WTC11 (cell line): ENCODE measurements around the gene PHLDA3. TPM values are rescaled to one million over a fixed set of nuclear protein-coding genes. Genes with fewer than 3 reads are reported as not detected.

Experiments used
- ATAC-seq: fragments of 200-7000 bp; cut with Tn5 transposase; 2 replicates; pipeline ENCODE4 v1.10.0; 2021; ENCODE audit warnings: mild to moderate bottlenecking, moderate library complexity
- CTCF ChIA-PET: fragments of 300-600 bp; sonication (Branson Sonifier 250); formaldehyde crosslinking; loops from one replicate; lab custom pipeline; 2021; ENCODE audit warnings: antibody characterized with exemption; lab: Charles Lee
- POLR2A ChIA-PET: fragments of 350-600 bp; sonication (Branson Sonifier 250); formaldehyde crosslinking; loops from one replicate; lab custom pipeline; 2021; ENCODE audit warnings: antibody characterized with exemption; lab: Charles Lee
- DNase-seq: peaks from one replicate; pipeline ENCODE4 v3.0.0; 2021; ENCODE audit warnings: low spot score
- H3K27ac Mint-ChIP-seq: 2 replicates; pipeline ENCODE4 v1.8.0; 2021; ENCODE audit warnings: mixed read lengths
- H3K27me3 Mint-ChIP-seq: 2 replicates; pipeline ENCODE4 v1.8.0; 2021; ENCODE audit warnings: low read depth, mild to moderate bottlenecking, moderate library complexity, mixed read lengths
- H3K36me3 Mint-ChIP-seq: 2 replicates; pipeline ENCODE4 v1.8.0; 2021; ENCODE audit warnings: mixed read lengths
- H3K4me1 Mint-ChIP-seq: 2 replicates; pipeline ENCODE4 v1.8.0; 2022; ENCODE audit warnings: mixed read lengths
- H3K4me3 Mint-ChIP-seq: 2 replicates; pipeline ENCODE4 v1.8.0; 2021; ENCODE audit warnings: mild to moderate bottlenecking, moderate library complexity, mixed read lengths
- H3K9me3 Mint-ChIP-seq: 2 replicates; pipeline ENCODE4 v1.8.0; 2021; ENCODE audit warnings: mixed read lengths
- CREB1 ChIP-seq: sonication (generic); formaldehyde crosslinking; IDR thresholded peaks from 2 replicates; pipeline ENCODE4 v1.8.0; 2023; ENCODE audit warnings: mild to moderate bottlenecking, missing genetic modification reagents
- FOXJ3 ChIP-seq: sonication (generic); formaldehyde crosslinking; IDR thresholded peaks from 2 replicates; pipeline ENCODE4 v1.9.0; 2021; ENCODE audit warnings: missing genetic modification reagents, mild to moderate bottlenecking, borderline replicate concordance
- GABPB1 ChIP-seq: sonication (generic); formaldehyde crosslinking; IDR thresholded peaks from 2 replicates; pipeline ENCODE4 v1.8.1; 2023; ENCODE audit warnings: mild to moderate bottlenecking, missing genetic modification reagents
- HMGA2 ChIP-seq: fragments of 250-450 bp; sonication (Bioruptor Pico); IDR thresholded peaks from 2 replicates; pipeline ENCODE4 v1.4.0; 2021; ENCODE audit warnings: mild to moderate bottlenecking, moderate library complexity
- SMAD3 ChIP-seq: sonication (generic); formaldehyde crosslinking; IDR thresholded peaks from 2 replicates; pipeline ENCODE4 v1.8.0; 2022; ENCODE audit warnings: missing genetic modification reagents, mild to moderate bottlenecking, borderline replicate concordance
- ZNF416 ChIP-seq: fragments of 250-450 bp; sonication (Bioruptor Pico); IDR thresholded peaks from 2 replicates; pipeline ENCODE4 v1.9.0; 2021; ENCODE audit warnings: mild to moderate bottlenecking, inconsistent platforms
- ZNF423 ChIP-seq: fragments of 250-450 bp; sonication (Bioruptor Pico); IDR thresholded peaks from 2 replicates; pipeline ENCODE4 v2.1.2; 2022; ENCODE audit warnings: mild to moderate bottlenecking, moderate library complexity
- total RNA-seq: library from RNA; stranded (reverse); gene quantifications from 3 replicates; pipeline ENCODE4 v1.2.3, GENCODE V29; 2021
- TF ChIP-seq, protein P1 (sequence below): sonication (generic); formaldehyde crosslinking; IDR thresholded peaks from 2 replicates; pipeline ENCODE4 v1.8.1; 2022; ENCODE audit warnings: low read depth, missing genetic modification reagents, borderline replicate concordance
- TF ChIP-seq, protein P2 (sequence below): sonication (generic); formaldehyde crosslinking; IDR thresholded peaks from 2 replicates; pipeline ENCODE4 v1.8.0; 2022; ENCODE audit warnings: missing genetic modification reagents
- TF ChIP-seq, protein P3 (sequence below): sonication (generic); formaldehyde crosslinking; IDR thresholded peaks from 2 replicates; pipeline ENCODE4 v1.8.1; 2022; ENCODE audit warnings: missing genetic modification reagents, borderline replicate concordance
- TF ChIP-seq, protein P4 (sequence below): sonication (generic); formaldehyde crosslinking; IDR thresholded peaks from 2 replicates; pipeline ENCODE4 v1.8.1; 2023; ENCODE audit warnings: mild to moderate bottlenecking, missing genetic modification reagents
- TF ChIP-seq, protein P5 (sequence below): sonication (generic); formaldehyde crosslinking; IDR thresholded peaks from 2 replicates; pipeline ENCODE4 v1.8.0; 2023; ENCODE audit warnings: mild to moderate bottlenecking, missing genetic modification reagents
- TF ChIP-seq, protein P6 (sequence below): sonication (generic); formaldehyde crosslinking; IDR thresholded peaks from 2 replicates; pipeline ENCODE4 v1.8.1; 2023; ENCODE audit warnings: mild to moderate bottlenecking, missing genetic modification reagents
- TF ChIP-seq, protein P7 (sequence below): fragments of 250-450 bp; sonication (Bioruptor Pico); IDR thresholded peaks from 2 replicates; pipeline ENCODE4 v1.9.0; 2021; ENCODE audit warnings: moderate library complexity, mild to moderate bottlenecking, inconsistent platforms, borderline replicate concordance

Gene PHLDA3
- total RNA-seq, 1 experiment from 2014 or later, result 95.1 TPM

DNA sequence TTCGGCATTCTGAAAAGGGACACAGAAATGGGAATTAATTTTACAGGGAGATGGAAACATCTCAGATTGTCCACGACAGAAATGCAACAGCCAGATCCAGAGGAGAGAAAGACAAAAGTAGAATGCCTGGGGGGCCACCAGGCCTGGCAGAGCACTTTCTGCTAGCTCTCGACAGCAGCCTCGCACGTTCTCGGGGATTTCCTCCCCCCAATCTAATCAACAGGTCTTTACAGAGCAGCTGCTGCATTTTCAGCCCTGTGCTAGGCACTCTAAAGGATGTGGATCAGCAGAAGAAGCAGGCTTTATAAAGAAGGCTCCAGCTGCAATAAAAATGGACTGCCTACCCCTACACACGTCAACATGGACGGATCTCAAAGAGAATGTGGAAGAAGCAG, 27.3 kb upstream of the PHLDA3 start:
- ChIA-PET POLR2A (interaction anchor here (0.6 kb wide), 1 partner anchor 78 kb away, joined by 3 read pairs; no protein-coding TSS in a partner anchor), CTCF (interaction anchor here (0.7 to 11.6 kb wide), 6 partner anchors 10 to 400 kb away, joined by 3 to 276 read pairs (median 8); partner anchors contain the start of gene CSRP1)
- Mint-ChIP-seq H3K4me3 (no peak overlapping the region), H3K27ac (no peak overlapping the region), H3K9me3 (peaks cover 6% of the 10 kb centered on the region), H3K27me3 (no peaks in the 10 kb centered on the region), H3K36me3 (peaks cover 6% of the 10 kb centered on the region), H3K4me1 (peaks cover 23% of the 10 kb centered on the region)
- DNase-seq, result no peak
- TF ChIP-seq ZNF423 (CRISPR knock-in tag) (no peak), GABPB1 (CRISPR knock-in tag) (no peak), FOXJ3 (no peak), CREB1 (CRISPR knock-in tag) (no peak), HMGA2 (CRISPR knock-in tag) (no peak), ZNF416 (CRISPR knock-in tag) (no peak)
- TF ChIP-seq, protein P1, sequence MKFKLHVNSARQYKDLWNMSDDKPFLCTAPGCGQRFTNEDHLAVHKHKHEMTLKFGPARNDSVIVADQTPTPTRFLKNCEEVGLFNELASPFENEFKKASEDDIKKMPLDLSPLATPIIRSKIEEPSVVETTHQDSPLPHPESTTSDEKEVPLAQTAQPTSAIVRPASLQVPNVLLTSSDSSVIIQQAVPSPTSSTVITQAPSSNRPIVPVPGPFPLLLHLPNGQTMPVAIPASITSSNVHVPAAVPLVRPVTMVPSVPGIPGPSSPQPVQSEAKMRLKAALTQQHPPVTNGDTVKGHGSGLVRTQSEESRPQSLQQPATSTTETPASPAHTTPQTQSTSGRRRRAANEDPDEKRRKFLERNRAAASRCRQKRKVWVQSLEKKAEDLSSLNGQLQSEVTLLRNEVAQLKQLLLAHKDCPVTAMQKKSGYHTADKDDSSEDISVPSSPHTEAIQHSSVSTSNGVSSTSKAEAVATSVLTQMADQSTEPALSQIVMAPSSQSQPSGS (CRISPR knock-in tag), result no peak
- TF ChIP-seq, protein P2, sequence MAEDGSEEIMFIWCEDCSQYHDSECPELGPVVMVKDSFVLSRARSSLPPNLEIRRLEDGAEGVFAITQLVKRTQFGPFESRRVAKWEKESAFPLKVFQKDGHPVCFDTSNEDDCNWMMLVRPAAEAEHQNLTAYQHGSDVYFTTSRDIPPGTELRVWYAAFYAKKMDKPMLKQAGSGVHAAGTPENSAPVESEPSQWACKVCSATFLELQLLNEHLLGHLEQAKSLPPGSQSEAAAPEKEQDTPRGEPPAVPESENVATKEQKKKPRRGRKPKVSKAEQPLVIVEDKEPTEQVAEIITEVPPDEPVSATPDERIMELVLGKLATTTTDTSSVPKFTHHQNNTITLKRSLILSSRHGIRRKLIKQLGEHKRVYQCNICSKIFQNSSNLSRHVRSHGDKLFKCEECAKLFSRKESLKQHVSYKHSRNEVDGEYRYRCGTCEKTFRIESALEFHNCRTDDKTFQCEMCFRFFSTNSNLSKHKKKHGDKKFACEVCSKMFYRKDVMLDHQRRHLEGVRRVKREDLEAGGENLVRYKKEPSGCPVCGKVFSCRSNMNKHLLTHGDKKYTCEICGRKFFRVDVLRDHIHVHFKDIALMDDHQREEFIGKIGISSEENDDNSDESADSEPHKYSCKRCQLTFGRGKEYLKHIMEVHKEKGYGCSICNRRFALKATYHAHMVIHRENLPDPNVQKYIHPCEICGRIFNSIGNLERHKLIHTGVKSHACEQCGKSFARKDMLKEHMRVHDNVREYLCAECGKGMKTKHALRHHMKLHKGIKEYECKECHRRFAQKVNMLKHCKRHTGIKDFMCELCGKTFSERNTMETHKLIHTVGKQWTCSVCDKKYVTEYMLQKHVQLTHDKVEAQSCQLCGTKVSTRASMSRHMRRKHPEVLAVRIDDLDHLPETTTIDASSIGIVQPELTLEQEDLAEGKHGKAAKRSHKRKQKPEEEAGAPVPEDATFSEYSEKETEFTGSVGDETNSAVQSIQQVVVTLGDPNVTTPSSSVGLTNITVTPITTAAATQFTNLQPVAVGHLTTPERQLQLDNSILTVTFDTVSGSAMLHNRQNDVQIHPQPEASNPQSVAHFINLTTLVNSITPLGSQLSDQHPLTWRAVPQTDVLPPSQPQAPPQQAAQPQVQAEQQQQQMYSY, result no peak
- TF ChIP-seq, protein P3, sequence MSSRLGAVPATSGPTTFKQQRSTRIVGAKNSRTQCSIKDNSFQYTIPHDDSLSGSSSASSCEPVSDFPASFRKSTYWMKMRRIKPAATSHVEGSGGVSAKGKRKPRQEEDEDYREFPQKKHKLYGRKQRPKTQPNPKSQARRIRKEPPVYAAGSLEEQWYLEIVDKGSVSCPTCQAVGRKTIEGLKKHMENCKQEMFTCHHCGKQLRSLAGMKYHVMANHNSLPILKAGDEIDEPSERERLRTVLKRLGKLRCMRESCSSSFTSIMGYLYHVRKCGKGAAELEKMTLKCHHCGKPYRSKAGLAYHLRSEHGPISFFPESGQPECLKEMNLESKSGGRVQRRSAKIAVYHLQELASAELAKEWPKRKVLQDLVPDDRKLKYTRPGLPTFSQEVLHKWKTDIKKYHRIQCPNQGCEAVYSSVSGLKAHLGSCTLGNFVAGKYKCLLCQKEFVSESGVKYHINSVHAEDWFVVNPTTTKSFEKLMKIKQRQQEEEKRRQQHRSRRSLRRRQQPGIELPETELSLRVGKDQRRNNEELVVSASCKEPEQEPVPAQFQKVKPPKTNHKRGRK (CRISPR knock-in tag), result no peak
- no peak for ATAC-seq

DNA sequence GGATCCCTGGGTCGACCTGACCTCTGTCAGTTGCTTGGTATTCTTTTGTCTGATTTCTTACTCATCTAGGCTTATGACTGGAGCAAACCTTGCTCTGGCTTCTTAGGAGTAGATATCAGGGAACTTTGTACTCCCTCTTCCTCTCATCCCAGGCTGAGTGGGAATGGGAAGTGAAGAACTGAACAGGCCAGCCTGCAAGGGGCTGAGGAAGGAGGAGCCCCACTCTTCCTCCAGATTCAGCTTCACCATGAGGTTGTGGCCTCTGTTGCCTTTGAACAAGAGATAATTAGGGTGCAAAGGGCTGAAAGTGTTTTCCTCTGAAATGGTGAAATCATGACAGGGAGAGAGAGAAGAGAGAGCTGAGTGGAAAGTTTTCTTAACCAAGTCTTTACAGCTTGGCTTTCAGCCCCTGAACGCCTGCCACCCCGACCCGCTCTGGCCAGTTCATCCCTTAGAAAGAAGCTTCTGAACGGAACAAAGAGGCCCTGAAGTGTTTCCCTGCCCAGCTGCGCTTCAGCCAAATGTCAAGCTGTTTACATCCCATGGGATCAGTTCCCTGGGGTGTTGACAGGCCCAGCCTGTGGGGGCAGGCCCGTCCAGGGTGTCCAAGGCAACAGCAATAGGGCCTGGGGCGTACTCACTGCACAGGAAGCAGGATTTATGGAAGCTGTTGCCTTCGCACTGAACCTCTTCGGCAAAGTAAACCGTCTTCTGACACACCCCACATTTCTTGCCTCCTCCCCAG, 26.7 kb upstream of the PHLDA3 start:
- Mint-ChIP-seq H3K4me3 (no peak overlapping the region), H3K27ac (no peak overlapping the region; the same call in 1 of the 2 replicates), H3K9me3 (peaks cover 6% of the 10 kb centered on the region), H3K27me3 (no peaks in the 10 kb centered on the region), H3K4me1 (peaks cover 19% of the 10 kb centered on the region), H3K36me3 (peaks cover 6% of the 10 kb centered on the region)
- no peak for DNase-seq
- no peak for ATAC-seq
- POLR2A ChIA-PET, result interaction anchor here (0.6 kb wide), 1 partner anchor 77 kb away, joined by 3 read pairs; no protein-coding TSS in a partner anchor
- CTCF ChIA-PET, result interaction anchor here (0.7 to 11.6 kb wide), 6 partner anchors 10 to 401 kb away, joined by 3 to 276 read pairs (median 8); partner anchors contain the start of gene CSRP1
- TF ChIP-seq, protein P4, sequence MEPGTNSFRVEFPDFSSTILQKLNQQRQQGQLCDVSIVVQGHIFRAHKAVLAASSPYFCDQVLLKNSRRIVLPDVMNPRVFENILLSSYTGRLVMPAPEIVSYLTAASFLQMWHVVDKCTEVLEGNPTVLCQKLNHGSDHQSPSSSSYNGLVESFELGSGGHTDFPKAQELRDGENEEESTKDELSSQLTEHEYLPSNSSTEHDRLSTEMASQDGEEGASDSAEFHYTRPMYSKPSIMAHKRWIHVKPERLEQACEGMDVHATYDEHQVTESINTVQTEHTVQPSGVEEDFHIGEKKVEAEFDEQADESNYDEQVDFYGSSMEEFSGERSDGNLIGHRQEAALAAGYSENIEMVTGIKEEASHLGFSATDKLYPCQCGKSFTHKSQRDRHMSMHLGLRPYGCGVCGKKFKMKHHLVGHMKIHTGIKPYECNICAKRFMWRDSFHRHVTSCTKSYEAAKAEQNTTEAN (CRISPR knock-in tag), result no peak
- TF ChIP-seq, protein P5, sequence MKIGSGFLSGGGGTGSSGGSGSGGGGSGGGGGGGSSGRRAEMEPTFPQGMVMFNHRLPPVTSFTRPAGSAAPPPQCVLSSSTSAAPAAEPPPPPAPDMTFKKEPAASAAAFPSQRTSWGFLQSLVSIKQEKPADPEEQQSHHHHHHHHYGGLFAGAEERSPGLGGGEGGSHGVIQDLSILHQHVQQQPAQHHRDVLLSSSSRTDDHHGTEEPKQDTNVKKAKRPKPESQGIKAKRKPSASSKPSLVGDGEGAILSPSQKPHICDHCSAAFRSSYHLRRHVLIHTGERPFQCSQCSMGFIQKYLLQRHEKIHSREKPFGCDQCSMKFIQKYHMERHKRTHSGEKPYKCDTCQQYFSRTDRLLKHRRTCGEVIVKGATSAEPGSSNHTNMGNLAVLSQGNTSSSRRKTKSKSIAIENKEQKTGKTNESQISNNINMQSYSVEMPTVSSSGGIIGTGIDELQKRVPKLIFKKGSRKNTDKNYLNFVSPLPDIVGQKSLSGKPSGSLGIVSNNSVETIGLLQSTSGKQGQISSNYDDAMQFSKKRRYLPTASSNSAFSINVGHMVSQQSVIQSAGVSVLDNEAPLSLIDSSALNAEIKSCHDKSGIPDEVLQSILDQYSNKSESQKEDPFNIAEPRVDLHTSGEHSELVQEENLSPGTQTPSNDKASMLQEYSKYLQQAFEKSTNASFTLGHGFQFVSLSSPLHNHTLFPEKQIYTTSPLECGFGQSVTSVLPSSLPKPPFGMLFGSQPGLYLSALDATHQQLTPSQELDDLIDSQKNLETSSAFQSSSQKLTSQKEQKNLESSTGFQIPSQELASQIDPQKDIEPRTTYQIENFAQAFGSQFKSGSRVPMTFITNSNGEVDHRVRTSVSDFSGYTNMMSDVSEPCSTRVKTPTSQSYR (CRISPR knock-in tag), result no peak
- TF ChIP-seq, protein P6, sequence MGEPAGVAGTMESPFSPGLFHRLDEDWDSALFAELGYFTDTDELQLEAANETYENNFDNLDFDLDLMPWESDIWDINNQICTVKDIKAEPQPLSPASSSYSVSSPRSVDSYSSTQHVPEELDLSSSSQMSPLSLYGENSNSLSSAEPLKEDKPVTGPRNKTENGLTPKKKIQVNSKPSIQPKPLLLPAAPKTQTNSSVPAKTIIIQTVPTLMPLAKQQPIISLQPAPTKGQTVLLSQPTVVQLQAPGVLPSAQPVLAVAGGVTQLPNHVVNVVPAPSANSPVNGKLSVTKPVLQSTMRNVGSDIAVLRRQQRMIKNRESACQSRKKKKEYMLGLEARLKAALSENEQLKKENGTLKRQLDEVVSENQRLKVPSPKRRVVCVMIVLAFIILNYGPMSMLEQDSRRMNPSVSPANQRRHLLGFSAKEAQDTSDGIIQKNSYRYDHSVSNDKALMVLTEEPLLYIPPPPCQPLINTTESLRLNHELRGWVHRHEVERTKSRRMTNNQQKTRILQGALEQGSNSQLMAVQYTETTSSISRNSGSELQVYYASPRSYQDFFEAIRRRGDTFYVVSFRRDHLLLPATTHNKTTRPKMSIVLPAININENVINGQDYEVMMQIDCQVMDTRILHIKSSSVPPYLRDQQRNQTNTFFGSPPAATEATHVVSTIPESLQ, result no peak
- TF ChIP-seq, protein P1 (CRISPR knock-in tag), result no peak
- TF ChIP-seq SMAD3, result no peak
- TF ChIP-seq, protein P7, sequence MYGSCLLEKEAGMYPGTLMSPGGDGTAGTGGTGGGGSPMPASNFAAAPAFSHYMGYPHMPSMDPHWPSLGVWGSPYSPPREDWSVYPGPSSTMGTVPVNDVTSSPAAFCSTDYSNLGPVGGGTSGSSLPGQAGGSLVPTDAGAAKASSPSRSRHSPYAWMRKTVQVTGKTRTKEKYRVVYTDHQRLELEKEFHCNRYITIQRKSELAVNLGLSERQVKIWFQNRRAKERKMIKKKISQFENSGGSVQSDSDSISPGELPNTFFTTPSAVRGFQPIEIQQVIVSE (CRISPR knock-in tag), result no peak
